H1 (cell line): ENCODE measurements around the gene COL6A5. TPM values are rescaled to one million over a fixed set of nuclear protein-coding genes. Genes with fewer than 3 reads are reported as not detected.

Source experiments
- CTCF ChIA-PET: fragments of 300-600 bp; sonication (Branson Sonifier 250); formaldehyde crosslinking; loops from one replicate; lab custom pipeline; 2021; ENCODE audit not compliant: partially characterized antibody; lab: Charles Lee
- POLR2A ChIA-PET: fragments of 300-600 bp; sonication (Branson Sonifier 250); formaldehyde crosslinking; loops from one replicate; lab custom pipeline; 2021; ENCODE audit warnings: inconsistent platforms; ENCODE audit not compliant: partially characterized antibody; lab: Charles Lee
- DNase-seq, 2 experiments: peaks; one replicate each; pipeline versions ENCODE4 v3.0.0 to v3.0.0-alpha.2; 2010 to 2022; ENCODE audit warnings: low spot score in 2 of 2, low read depth in 1 of 2, mixed read lengths in 1 of 2
- FAIRE-seq: peaks from 2 replicates; lab custom pipeline; 2011; peaks lifted over from hg19 to GRCh38; lab: Jason Lieb, UNC
- H2AFZ ChIP-seq: 2 replicates; pipeline ENCODE4 v1.8.1; 2012; ENCODE audit warnings: low read length, inconsistent platforms
- H2AK5ac ChIP-seq: 2 replicates; pipeline ENCODE4 v1.6.1; 2013; ENCODE audit warnings: low read depth, low read length
- H2BK120ac ChIP-seq: replicated peaks from 2 replicates; pipeline ENCODE3; 2013; ENCODE audit warnings: low read depth, low read length, inconsistent platforms
- H2BK12ac ChIP-seq: 2 replicates; pipeline ENCODE4 v1.6.1; 2013; ENCODE audit warnings: low read depth, low read length
- H2BK15ac ChIP-seq: 2 replicates; pipeline ENCODE4 v1.6.1; 2013; ENCODE audit warnings: low read length
- H2BK20ac ChIP-seq: 2 replicates; pipeline ENCODE4 v1.6.1; 2013; ENCODE audit warnings: low read length
- H2BK5ac ChIP-seq: 2 replicates; pipeline ENCODE4 v1.6.1; 2013; ENCODE audit warnings: low read depth, low read length
- H3K14ac ChIP-seq: 2 replicates; pipeline ENCODE4 v1.6.1; 2013; ENCODE audit warnings: inconsistent platforms; ENCODE audit not compliant: insufficient read length
- H3K18ac ChIP-seq: 2 replicates; pipeline ENCODE4 v1.6.1; 2013; ENCODE audit warnings: low read length; ENCODE audit errors: extremely low read depth
- H3K23ac ChIP-seq: 2 replicates; pipeline ENCODE4 v1.6.1; 2013; ENCODE audit warnings: inconsistent platforms; ENCODE audit not compliant: insufficient read length
- H3K23me2 ChIP-seq: 2 replicates; pipeline ENCODE4 v1.6.1; 2013; ENCODE audit warnings: low read depth, low read length
- H3K27ac ChIP-seq: 2 replicates; pipeline ENCODE4 v1.6.1; 2011; ENCODE audit warnings: low read depth, low read length, inconsistent platforms
- H3K27me3 ChIP-seq, 4 experiments: replicated peaks in 1 of 4; 1 replicate in 1 of 4; 2 replicates in 3 of 4; pipeline versions ENCODE4 v1.6.1 to v1.8.1; 2011 to 2013; ENCODE audit warnings: low read length in 3 of 4, mild to moderate bottlenecking in 3 of 4, inconsistent platforms in 2 of 4, mixed read lengths in 2 of 4, moderate library complexity in 1 of 4; ENCODE audit not compliant: control insufficient read depth in 3 of 4, insufficient read depth in 3 of 4; ENCODE audit errors: extremely low read depth in 1 of 4
- H3K36me3 ChIP-seq, 4 experiments: 2 replicates each; pipeline versions ENCODE4 v1.6.1 to v1.8.1; 2011 to 2013; ENCODE audit warnings: mild to moderate bottlenecking in 4 of 4, low read length in 3 of 4, moderate library complexity in 2 of 4, control low read depth in 1 of 4, inconsistent platforms in 1 of 4; ENCODE audit not compliant: insufficient read depth in 4 of 4, control insufficient read depth in 2 of 4
- H3K4ac ChIP-seq: replicated peaks from 2 replicates; pipeline ENCODE3; 2013; ENCODE audit warnings: low read length, low read depth, mixed read lengths, inconsistent platforms; ENCODE audit not compliant: insufficient read length
- H3K4me1 ChIP-seq, 4 experiments: replicated peaks in 1 of 4; 1 replicate in 1 of 4; 2 replicates in 3 of 4; pipeline versions ENCODE4 v1.6.1 to v1.8.1; 2011 to 2013; ENCODE audit warnings: low read length in 3 of 4, inconsistent platforms in 2 of 4, mixed read lengths in 1 of 4; ENCODE audit not compliant: insufficient read depth in 4 of 4, control insufficient read depth in 3 of 4
- H3K4me2 ChIP-seq, 2 experiments: 2 replicates each; pipeline versions ENCODE4 v1.6.1 to v1.8.1; 2011 to 2013; ENCODE audit warnings: low read depth in 2 of 2, low read length in 2 of 2, control low read depth in 1 of 2, inconsistent platforms in 1 of 2, mild to moderate bottlenecking in 1 of 2; ENCODE audit not compliant: insufficient read depth in 1 of 2
- H3K4me3 ChIP-seq, 4 experiments: fragments of 200-600, 300-600 bp in 1 of 4; sonication (generic), shearing (Covaris generic), sonication (Bioruptor Twin) in 1 of 4; 2 replicates each; pipeline versions ENCODE4 v1.5.1 to v1.8.1; 2011 to 2016; ENCODE audit warnings: low read length in 4 of 4, low read depth in 3 of 4, control low read depth in 2 of 4, inconsistent platforms in 2 of 4, mild to moderate bottlenecking in 2 of 4, mixed read lengths in 1 of 4, moderate library complexity in 1 of 4; ENCODE audit not compliant: insufficient read depth in 2 of 4; ENCODE audit errors: extremely low read depth in 1 of 4
- H3K56ac ChIP-seq: replicated peaks from 2 replicates; pipeline ENCODE3; 2013; ENCODE audit warnings: low read depth, mild to moderate bottlenecking, mixed read lengths, low read length, inconsistent platforms; ENCODE audit not compliant: insufficient read length
- H3K79me1 ChIP-seq: 2 replicates; pipeline ENCODE4 v1.6.1; 2013; ENCODE audit warnings: low read depth, low read length, control low read depth
- H3K79me2 ChIP-seq, 2 experiments: 2 replicates each; pipeline versions ENCODE4 v1.6.1 to v1.8.1; 2012 to 2013; ENCODE audit warnings: low read length in 2 of 2, mild to moderate bottlenecking in 2 of 2, inconsistent platforms in 1 of 2; ENCODE audit not compliant: insufficient read depth in 2 of 2, control insufficient read depth in 1 of 2
- H3K9ac ChIP-seq, 4 experiments: replicated peaks in 1 of 4; 1 replicate in 1 of 4; 2 replicates in 3 of 4; pipeline versions ENCODE4 v1.6.1 to v1.8.1; 2011 to 2013; ENCODE audit warnings: low read depth in 3 of 4, low read length in 3 of 4, control low read depth in 2 of 4, mild to moderate bottlenecking in 2 of 4, moderate library complexity in 2 of 4, inconsistent platforms in 1 of 4; ENCODE audit errors: extremely low read depth in 1 of 4
- H3K9me3 ChIP-seq, 2 experiments: 2 replicates each; pipeline versions ENCODE4 v1.6.1 to v1.8.1; 2012 to 2013; ENCODE audit warnings: mild to moderate bottlenecking in 2 of 2, moderate library complexity in 2 of 2, control low read depth in 1 of 2, inconsistent platforms in 1 of 2, low read depth in 1 of 2, low read length in 1 of 2, mixed read lengths in 1 of 2; ENCODE audit not compliant: insufficient read depth in 2 of 2
- H4K20me1 ChIP-seq, 2 experiments: replicated peaks in 1 of 2; 2 replicates each; pipeline versions ENCODE3 to v1.8.1; 2011 to 2013; ENCODE audit warnings: inconsistent platforms in 2 of 2, low read length in 2 of 2, mild to moderate bottlenecking in 1 of 2; ENCODE audit not compliant: insufficient read depth in 2 of 2, control insufficient read depth in 1 of 2
- H4K5ac ChIP-seq: 2 replicates; pipeline ENCODE4 v1.6.1; 2013; ENCODE audit warnings: low read length, low read depth, mixed read lengths, inconsistent platforms; ENCODE audit not compliant: insufficient read length
- H4K8ac ChIP-seq: 2 replicates; pipeline ENCODE4 v1.8.0; 2013; ENCODE audit warnings: mild to moderate bottlenecking, moderate library complexity, low read length, inconsistent platforms; ENCODE audit not compliant: insufficient read depth; ENCODE audit errors: extremely low read depth
- H4K91ac ChIP-seq: replicated peaks from 2 replicates; pipeline ENCODE3; 2013; ENCODE audit warnings: low read length, mixed read lengths, inconsistent platforms; ENCODE audit not compliant: insufficient read length
- CBX5 ChIP-seq: fragments of 300-800, 300-1000 bp; sonication (generic); IDR thresholded peaks from 2 replicates; pipeline ENCODE4 v1.7.1; 2016; ENCODE audit warnings: antibody characterized with exemption, low read length, low read depth
- CBX8 ChIP-seq: fragments of 300-800, 300-1000 bp; sonication (generic); IDR thresholded peaks from 2 replicates; pipeline ENCODE4 v1.7.1; 2016; ENCODE audit warnings: low read depth, low read length, borderline replicate concordance
- E2F6 ChIP-seq: IDR thresholded peaks from 2 replicates; pipeline ENCODE4 v1.6.1; 2012; ENCODE audit warnings: inconsistent platforms
- GABPA ChIP-seq: IDR thresholded peaks from 2 replicates; pipeline ENCODE4 v1.6.1; 2011; ENCODE audit warnings: mild to moderate bottlenecking, low read length, moderate library complexity, borderline replicate concordance; ENCODE audit not compliant: insufficient read depth
- HDAC2 ChIP-seq, 2 experiments: fragments of 300-600 bp in 1 of 2; sonication (generic) in 1 of 2; IDR thresholded peaks; 2 replicates each; pipeline ENCODE4 v1.6.1; 2011 to 2012; ENCODE audit warnings: low read depth in 2 of 2, low read length in 2 of 2, mild to moderate bottlenecking in 2 of 2, moderate library complexity in 2 of 2, borderline replicate concordance in 1 of 2, inconsistent platforms in 1 of 2
- MAFK ChIP-seq: IDR thresholded peaks from 2 replicates; pipeline ENCODE4 v1.6.1; 2012; ENCODE audit warnings: low read depth, mild to moderate bottlenecking, improper control_type of control experiment, low read length
- SAP30 ChIP-seq: fragments of 300-600 bp; sonication (generic); IDR thresholded peaks from 2 replicates; pipeline ENCODE4 v1.7.1; 2012; ENCODE audit warnings: low read length, moderate library complexity, mild to moderate bottlenecking, inconsistent platforms; ENCODE audit not compliant: insufficient read depth, insufficient replicate concordance
- SP1 ChIP-seq: IDR thresholded peaks from 2 replicates; pipeline ENCODE4 v1.6.1; 2011; ENCODE audit warnings: low read depth, low read length
- SUZ12 ChIP-seq: fragments of 200-600 bp; sonication (generic); IDR thresholded peaks from 2 replicates; pipeline ENCODE4 v1.6.1; 2012; ENCODE audit warnings: mild to moderate bottlenecking, inconsistent platforms, low read length, moderate library complexity, mixed read lengths
- TAF7 ChIP-seq: optimal IDR thresholded peaks from 2 replicates; pipeline ENCODE3; 2011; ENCODE audit warnings: low read depth, mild to moderate bottlenecking, inconsistent platforms, low read length, moderate library complexity, borderline replicate concordance
- WGBS, 2 experiments: shearing (Covaris generic) in 1 of 2; methylation state at CpG; one replicate each; pipeline versions ENCODE4 v1.1.6 to v1.1.7; 2013 to 2015; ENCODE audit warnings: low lambda C conversion rate in 2 of 2, mixed read lengths in 2 of 2, inconsistent platforms in 1 of 2, low coverage in 1 of 2, missing lambda C conversion rate in 1 of 2; ENCODE audit not compliant: insufficient replicate concordance in 2 of 2, insufficient coverage in 1 of 2, insufficient read length in 1 of 2; ENCODE audit errors: extremely low coverage in 1 of 2, missing lambda C conversion rate in 1 of 2; 5-methylcytosine and 5-hydroxymethylcytosine counted together
- polyA plus RNA-seq, 7 experiments: library from polyadenylated mRNA; depleted of rRNA in 3 of 7; stranded (reverse) in 5 of 7; unstranded in 2 of 7; fragments of >200 nt in 5 of 7; fragments of 200-250 nt in 2 of 7; gene quantifications; 1 replicate in 5 of 7; 2 replicates in 1 of 7; 4 replicates in 1 of 7; pipeline versions ENCODE4 v1.2.1 to v1.2.3, GENCODE V29; 2011 to 2013; ENCODE audit warnings: missing spikeins in 2 of 7, mixed read lengths in 2 of 7
- total RNA-seq: library from RNA; stranded (reverse); fragmentation: NEBNext Ultra II Directional; extraction: Animal tissue kit (Norgen Biotek cat#: 25700); gene quantifications from 2 replicates; pipeline ENCODE4 v1.2.1, GENCODE V29; 2021
- TF ChIP-seq, protein P1 (sequence below): IDR thresholded peaks from 2 replicates; pipeline ENCODE4 v1.6.1; 2012; ENCODE audit warnings: inconsistent platforms
- TF ChIP-seq, protein P2 (sequence below): IDR thresholded peaks from 2 replicates; pipeline ENCODE4 v1.6.1; 2011; ENCODE audit warnings: low read depth, mild to moderate bottlenecking, low read length; ENCODE audit not compliant: insufficient read depth

COL6A5 gene
- total and polyA plus RNA-seq, 2 of the 8 experiments (the other 6 are each of a cell fraction or from before 2014, with no cell fraction given), result 0.05 to 0.06 TPM

DNA sequence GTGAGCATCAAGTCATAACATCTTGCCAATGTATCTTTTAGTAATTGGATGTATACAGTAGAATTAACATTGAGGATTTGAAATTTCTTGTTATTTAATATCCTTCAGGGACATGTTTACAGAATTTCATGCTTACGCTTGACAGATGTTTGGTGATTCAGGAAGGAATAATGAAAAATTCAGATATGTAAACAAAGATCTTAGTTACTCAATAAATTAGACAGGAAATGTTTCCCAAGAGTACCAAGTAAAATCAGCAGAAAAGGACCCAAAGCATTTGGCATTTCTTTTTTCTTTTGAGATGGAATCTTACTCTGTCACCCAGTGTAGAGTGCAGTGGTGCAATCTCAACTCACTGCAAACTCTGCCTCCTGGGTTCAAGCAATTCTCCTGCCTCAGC is 4.7 kb upstream of the COL6A5 start:
- Histone ChIP-seq H3K4me3 (no peak overlapping the region), H3K23me2 (no peaks in the 10 kb centered on the region), H3K56ac (no peak overlapping the region), H3K4me2 (no peak overlapping the region), H3K79me2 (no peaks in the 10 kb centered on the region), H2BK15ac (no peak overlapping the region), H2BK20ac (no peak overlapping the region), H4K91ac (no peak overlapping the region), H2AFZ (no peak overlapping the region), H3K4ac (no peak overlapping the region), H3K14ac (no peak overlapping the region), H2BK5ac (no peak overlapping the region), H3K27ac (no peak overlapping the region), H3K9me3 (peaks cover 0 to 2% of the 10 kb centered on the region in 2 experiments; a peak in 1 of 4 replicates), H2BK12ac (no peak overlapping the region), H3K79me1 (no peaks in the 10 kb centered on the region), H2AK5ac (no peak overlapping the region), H3K9ac (no peak overlapping the region), H2BK120ac (no peak overlapping the region), H3K4me1 (peaks cover 0 to 5% (median 2%) of the 10 kb centered on the region in 4 experiments; a peak in 3 of 7 replicates), H4K8ac (no peak overlapping the region), H3K23ac (no peak overlapping the region), H4K5ac (no peak overlapping the region), H3K36me3 (no peaks in the 10 kb centered on the region), H4K20me1 (no peaks in the 10 kb centered on the region), H3K18ac (no peak overlapping the region), H3K27me3 (peaks cover 0 to 15% (median 13%) of the 10 kb centered on the region in 4 experiments; a peak in 6 of 7 replicates)
- POLR2A ChIA-PET, result no interaction called here
- no peak for FAIRE-seq
- WGBS, 2 experiments, result 95% methylated on average over 1 of the region's 1 CpG; no CpG with 5 or more reads in 1 of the 2 experiments
- CTCF ChIA-PET, result interaction anchor here (1.6 kb wide), 1 partner anchor 29 kb away, joined by 6 read pairs; no protein-coding TSS in a partner anchor
- DNase-seq, result no peak
- TF ChIP-seq SP1, result no peak
- no peak for TF ChIP-seq HDAC2 (IDR thresholded peaks at IDR 0.05; ENCODE audit: borderline replicate concordance in 1 of 2, low read depth in 2 of 2, low read length in 2 of 2)
- no peak for TF ChIP-seq SAP30
- TF ChIP-seq MAFK, result no peak
- TF ChIP-seq GABPA, result no peak
- TF ChIP-seq E2F6, result no peak
- no peak for TF ChIP-seq SUZ12
- TF ChIP-seq CBX5, result no peak
- no peak for TF ChIP-seq CBX8
- TF ChIP-seq TAF7, result no peak
- TF ChIP-seq, protein P1, sequence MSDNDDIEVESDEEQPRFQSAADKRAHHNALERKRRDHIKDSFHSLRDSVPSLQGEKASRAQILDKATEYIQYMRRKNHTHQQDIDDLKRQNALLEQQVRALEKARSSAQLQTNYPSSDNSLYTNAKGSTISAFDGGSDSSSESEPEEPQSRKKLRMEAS, result no peak
- TF ChIP-seq, protein P2, sequence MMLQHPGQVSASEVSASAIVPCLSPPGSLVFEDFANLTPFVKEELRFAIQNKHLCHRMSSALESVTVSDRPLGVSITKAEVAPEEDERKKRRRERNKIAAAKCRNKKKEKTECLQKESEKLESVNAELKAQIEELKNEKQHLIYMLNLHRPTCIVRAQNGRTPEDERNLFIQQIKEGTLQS, result no peak
